Measurements from ENCODE around the gene TRMT2A.

TRMT2A gene

DNA sequence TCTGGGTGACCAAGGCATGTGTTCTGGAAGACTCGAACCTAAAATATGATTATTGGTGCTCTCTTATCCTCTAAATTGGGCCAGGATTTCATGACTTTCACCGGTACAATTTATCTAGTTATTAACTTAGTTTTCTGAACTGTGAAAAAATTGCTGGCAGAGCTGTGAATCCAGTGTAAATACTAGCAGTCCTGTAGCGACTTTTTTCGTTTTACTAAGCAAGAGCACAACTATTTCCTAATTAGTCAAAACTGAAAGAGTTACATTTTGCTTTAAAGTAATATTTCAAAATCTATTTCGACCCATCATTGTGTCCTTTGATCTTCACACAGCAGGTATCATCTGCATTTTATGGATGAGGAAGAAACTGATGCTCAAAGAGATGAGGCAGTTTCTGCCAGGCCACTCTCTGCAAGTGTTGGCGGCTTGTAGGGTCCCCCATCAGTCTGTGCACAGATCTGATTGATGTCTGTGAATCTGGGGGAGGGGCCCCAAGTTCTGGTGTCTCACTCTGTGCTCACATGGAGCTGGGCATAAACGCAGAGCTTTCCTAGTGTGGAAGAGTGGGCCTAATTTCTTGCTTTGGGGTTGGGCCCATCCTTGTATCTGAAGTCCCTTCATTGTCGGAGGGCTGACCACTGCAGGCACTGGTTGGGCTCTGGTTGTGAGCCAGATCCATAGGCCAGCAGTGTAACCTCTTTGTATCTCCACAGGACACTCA lies 1.4 kb upstream of the TRMT2A start:
- Mint-ChIP-seq H3K4me1 (peaks cover 80% of the 10 kb centered on the region), H3K27ac (peak overlapping the region; percentile 98), H3K4me3 (peak overlapping the region; percentile 88), H3K9me3 (no peaks in the 10 kb centered on the region), H3K36me3 (peaks cover 42% of the 10 kb centered on the region), H3K27me3 (no peaks in the 10 kb centered on the region)
- no peak for ATAC-seq

DNA sequence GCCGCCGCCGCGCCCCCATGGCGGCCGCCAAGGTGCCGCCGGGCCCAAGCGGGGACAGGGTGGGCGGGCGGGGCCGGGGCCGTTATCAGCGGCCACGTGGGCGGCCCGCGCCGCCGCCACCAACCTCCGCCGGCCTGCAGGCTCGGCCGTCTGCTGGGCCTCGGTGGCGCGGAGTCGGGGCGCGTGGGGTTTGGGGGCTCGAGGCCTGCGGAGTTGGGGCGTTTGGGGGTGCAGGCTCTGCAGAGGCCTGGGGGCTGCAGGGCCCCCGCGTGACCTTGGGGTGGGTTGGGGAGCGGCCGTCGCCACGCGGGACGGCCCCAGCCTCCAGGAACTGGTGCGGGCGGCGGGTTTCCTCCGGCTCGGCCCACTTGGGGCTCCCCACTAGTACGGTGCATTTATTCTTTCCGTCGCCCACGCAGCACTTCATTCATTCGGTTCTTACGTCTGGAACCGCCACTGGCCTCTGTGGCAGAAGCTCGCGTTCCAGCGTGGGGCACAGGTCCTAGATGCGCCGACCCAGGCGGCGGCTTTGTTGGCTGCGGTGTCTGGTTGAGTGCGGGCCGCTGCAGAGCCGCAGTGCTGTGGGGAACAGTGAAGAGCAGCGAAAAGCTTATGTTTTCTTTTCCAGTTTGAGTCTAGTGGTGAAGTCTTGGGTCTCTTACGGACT lies 740 bp upstream of the TRMT2A start:
- Mint-ChIP-seq H3K27me3 (no peaks in the 10 kb centered on the region), H3K36me3 (peaks cover 37% of the 10 kb centered on the region), H3K27ac (peak overlapping the region; percentile 98), H3K4me1 (peaks cover 75% of the 10 kb centered on the region), H3K9me3 (no peaks in the 10 kb centered on the region), H3K4me3 (peak overlapping the region; percentile 93)
- ATAC-seq = peak; percentile 55

DNA sequence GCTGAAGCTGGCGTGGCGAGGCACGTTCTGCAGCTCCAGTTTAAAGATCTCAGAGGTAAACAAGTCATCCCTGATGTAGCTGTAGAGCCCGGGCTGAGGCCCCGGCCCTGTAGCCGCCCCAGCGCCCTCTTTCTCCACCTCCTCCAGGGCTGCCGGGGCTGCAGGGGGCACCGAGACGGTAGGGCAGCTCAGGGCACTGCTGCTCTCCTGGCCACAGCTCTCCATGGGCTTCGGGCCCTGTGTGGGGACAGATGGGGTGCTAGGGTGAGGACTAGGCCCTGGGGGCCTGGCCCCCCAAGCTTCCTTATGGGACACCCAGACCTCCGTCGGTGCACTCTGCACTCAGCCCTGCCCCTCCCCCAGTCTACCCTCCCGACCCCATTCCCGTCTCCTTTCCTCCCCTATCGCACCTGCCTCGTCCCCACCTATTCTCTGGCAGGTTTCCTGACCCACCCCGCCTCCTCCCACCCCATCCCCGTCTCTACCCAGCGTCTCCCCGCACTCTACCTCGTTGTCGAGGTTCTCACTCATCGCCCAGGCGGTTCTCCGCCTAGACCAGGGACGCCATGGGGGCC lies 563 bp downstream of the TRMT2A start:
- Mint-ChIP-seq H3K36me3 (peaks cover 30% of the 10 kb centered on the region), H3K4me1 (peaks cover 74% of the 10 kb centered on the region), H3K27ac (peak overlapping the region; percentile 98), H3K27me3 (no peaks in the 10 kb centered on the region), H3K9me3 (no peaks in the 10 kb centered on the region), H3K4me3 (peak overlapping the region; percentile 93)
- no peak for ATAC-seq

DNA sequence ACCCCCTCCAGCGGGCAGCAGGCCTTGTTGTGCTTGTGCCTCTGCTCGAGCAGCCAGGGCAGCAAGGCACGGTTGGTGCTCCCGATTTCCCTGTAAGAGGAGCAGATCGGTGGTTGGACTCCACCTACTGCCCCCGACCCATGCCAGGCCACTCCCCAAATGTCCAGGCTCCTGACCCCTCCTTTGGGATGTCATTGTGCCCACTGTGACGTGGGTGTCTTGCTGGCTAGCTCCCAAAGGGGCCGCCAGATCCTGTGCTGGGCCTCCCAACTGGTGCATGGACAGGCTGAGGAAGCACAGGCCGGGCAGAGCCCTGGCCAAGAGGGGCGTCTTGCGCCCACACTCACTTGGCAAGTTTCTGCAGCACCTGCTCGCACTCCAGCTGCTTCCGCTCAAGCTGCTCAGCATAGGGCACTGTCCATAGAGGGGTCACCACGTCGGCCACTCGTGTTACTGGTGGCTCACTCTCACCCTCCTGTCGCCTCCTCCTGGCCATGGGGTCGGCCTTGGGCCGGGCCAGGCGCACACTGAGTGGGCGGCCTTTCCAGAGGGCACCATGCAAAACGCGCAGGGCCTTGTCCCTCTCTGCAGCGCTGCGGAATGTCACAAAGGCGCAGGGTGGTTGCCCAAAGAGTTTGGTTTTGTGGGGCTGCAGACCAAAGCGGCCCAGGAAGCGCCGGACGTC lies 1.2 kb downstream of the TRMT2A start, which contains the start of gene RANBP1:
RANBP1 (plus strand) TSS at position 414 of the 685 bp plus-strand sequence; CDS start at position 495, 81 bp downstream.
- H3K4me1 Mint-ChIP-seq = peaks cover 73% of the 10 kb centered on the region
- H3K9me3 Mint-ChIP-seq = no peaks in the 10 kb centered on the region
- H3K27ac Mint-ChIP-seq = peak within 1 kb of the TSS; percentile 98
- H3K36me3 Mint-ChIP-seq = peaks cover 30% of the 10 kb centered on the region
- H3K4me3 Mint-ChIP-seq = peak within 1 kb of the TSS; percentile 93
- no peaks in the 10 kb centered on the region for H3K27me3 Mint-ChIP-seq
- no peak for ATAC-seq

DNA sequence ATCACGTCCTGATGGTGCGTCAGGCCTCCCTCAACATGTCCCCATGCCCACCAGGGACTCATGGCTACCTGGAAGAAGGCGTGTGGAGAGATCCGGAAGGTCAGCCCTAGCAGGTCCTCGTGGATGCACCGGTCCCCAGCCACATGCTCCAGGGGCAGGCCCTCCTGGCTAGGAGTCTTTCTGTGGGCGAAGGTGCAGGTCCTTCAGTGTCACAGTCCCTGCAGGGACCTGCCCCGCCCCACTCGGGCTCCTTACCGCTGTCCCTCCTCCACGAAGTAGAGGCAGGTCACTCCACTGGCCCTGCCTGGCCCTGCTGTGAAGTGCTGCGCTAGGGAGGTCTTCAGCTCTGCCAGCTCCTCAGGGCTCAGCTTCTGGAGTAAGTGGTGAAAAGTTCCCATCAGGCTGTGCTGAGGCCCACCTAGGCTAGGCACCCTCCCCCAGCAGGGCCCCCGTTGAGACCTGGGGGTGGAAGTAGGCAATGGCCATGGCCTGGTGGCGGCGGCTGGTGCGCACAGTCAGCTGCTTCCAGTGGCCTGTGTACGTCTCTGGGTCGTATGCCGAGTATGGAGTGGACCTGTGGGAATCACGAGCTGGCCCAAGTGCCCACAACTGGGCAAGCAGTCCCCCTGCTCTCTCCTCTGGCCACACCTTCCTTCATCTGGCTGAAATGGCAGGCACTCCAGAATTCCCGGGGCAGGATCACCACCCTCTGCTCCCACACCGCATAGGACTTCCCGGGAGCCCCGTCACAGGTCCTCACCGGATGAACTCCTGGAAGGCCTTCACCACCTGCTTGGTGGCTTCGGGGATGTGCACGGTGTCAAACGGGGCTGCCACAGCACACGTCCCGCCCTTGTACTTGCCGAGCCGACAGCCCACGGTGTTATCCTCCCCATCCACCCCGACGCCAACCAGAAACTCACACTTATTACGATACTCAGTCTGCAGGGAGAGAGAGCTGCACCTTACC lies 2.2 kb downstream of the TRMT2A start:
- Mint-ChIP-seq H3K4me1 (peaks cover 65% of the 10 kb centered on the region), H3K9me3 (no peaks in the 10 kb centered on the region), H3K36me3 (peaks cover 35% of the 10 kb centered on the region), H3K4me3 (peak overlapping the region; percentile 64), H3K27ac (peak overlapping the region; percentile 76), H3K27me3 (no peaks in the 10 kb centered on the region)
- ATAC-seq = no peak

DNA sequence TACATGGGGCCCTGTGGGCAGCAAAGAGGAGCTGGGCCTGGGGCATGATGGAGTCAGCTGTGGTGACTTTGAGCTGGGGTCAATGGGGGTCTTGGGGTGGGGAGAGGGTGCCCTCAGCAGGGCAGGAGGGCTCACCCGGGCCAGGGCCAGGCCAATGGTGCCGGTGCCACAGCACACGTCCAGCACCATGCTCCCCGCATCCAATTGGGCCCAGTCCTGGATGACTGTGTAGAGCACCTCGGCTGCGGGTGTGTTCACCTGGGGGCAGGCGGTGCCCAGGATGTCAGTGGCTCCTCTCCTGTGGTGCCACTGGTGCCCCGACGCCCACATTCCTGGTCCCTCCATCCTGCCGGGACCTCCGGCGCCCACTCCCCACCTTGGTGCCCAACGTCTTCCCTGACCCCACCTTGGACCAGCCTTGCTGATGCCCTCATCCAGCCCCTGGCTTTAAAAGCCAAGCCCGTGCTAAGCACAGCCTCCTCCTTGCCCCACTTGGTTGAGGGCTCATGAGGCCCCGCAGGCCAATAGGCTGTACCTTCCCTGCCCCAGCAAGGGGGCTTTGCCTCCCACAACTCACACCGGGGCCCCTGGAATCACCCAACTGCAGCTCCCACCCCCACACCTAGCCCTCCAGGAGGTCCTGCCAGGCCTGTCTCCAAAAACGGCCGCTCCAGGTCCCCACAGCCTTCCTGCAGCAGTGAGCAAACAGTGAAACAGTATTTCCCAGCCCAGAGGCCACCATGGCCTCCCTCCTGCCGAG lies 3.3 kb downstream of the TRMT2A start:
- ATAC-seq = no peak
- Mint-ChIP-seq H3K27ac (peak overlapping the region; percentile 76), H3K4me3 (no peak overlapping the region), H3K36me3 (peaks cover 34% of the 10 kb centered on the region), H3K4me1 (peaks cover 54% of the 10 kb centered on the region), H3K27me3 (no peaks in the 10 kb centered on the region), H3K9me3 (no peaks in the 10 kb centered on the region)

DNA sequence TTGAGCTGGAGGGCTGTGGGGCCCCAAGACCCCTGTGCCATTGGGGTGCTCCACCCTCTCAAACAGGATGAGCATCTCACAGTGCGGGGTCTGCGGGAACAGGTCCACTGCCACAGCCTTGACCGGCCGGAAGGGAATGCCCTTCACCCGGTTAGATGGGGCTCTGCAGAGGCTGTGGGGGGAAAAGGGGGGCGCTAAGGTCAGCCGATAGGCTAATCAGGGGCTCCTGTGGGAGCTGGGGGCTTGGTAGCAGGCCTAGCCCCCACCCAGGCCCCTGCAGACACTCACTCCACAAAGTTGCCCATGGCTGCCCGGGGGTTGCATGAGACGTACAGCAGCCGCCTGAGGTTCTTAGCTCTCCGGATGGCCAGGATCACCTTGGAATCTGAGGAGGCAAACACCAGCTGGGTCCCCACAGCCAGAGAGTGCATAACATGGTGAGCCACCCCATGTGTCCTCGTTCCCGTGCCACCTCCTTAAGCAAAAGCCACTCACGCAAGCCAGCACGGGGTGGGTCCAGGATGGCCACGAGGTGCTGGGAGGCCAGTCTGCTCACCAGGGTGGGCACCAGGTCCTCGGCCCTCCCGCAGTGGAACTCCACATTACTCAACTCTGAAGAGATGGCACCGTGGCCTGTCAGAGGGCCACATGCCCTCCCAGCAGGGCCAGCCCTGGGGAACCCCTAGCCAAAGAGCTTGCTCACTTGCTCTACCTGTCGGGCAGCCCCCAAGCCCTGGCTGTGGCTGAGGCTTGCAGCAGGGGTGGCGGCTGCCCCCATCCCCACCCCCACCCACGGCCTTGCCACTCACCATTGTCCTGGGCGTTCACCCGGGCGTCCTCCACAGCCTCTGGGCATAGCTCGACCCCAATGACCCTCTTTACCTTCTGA lies 4.2 kb downstream of the TRMT2A start:
- H3K36me3 Mint-ChIP-seq = peaks cover 37% of the 10 kb centered on the region
- H3K9me3 Mint-ChIP-seq = no peaks in the 10 kb centered on the region
- H3K27ac Mint-ChIP-seq = peak overlapping the region; percentile 94
- H3K4me1 Mint-ChIP-seq = peaks cover 51% of the 10 kb centered on the region
- no peaks in the 10 kb centered on the region for H3K27me3 Mint-ChIP-seq
- no peak for ATAC-seq
- H3K4me3 Mint-ChIP-seq = no peak overlapping the region

DNA sequence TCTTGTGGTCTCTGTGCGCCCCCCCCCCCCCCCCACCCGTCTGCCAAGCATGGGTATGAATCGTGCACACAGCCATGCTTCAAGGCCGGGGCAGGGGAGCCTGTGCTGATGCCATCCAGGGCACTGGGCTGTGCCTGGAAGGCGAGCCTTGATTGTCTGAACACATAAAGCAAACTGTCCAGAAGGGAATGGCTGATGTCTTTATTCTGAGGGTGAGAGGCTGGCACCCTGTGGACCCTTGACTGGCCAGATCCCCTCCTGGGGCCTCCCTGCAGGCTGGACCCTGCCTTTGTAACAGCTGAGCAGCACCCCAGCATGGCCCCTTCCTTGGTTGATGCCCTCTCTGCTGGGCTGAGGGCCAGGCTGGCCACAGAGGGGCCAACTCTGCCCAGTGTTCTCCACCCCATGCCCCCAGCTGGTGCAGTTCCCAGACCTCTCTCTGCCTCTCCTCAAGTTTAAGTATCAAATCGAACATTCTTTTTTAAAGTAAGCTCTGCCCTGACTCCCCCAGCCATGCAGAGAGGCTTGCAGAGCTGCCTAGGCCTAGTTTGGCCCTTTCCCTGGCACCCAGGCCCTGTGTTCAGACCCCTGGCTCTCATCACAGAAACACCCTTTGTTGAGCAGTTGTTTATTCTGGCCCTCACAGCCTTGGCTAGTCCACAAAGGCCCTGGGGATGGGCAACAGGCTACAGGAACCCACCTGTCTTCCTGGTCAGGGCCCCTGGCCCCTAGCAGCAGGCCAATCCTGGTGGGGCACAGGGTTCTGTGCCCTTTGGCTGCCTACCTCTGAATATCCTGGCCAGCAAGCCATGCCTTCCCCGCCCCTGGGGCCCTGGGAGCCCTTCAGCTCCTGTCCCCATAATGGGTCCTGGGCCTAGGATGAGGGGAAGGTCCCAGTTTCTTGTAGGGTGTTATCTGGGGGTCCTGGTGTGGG lies 5.1 kb downstream of the TRMT2A start:
- no peaks in the 10 kb centered on the region for H3K9me3 Mint-ChIP-seq
- no peak overlapping the region for H3K4me3 Mint-ChIP-seq
- H3K36me3 Mint-ChIP-seq = peaks cover 45% of the 10 kb centered on the region
- no peak for ATAC-seq
- H3K27me3 Mint-ChIP-seq = no peaks in the 10 kb centered on the region
- H3K27ac Mint-ChIP-seq = peak overlapping the region; percentile 94
- H3K4me1 Mint-ChIP-seq = peaks cover 50% of the 10 kb centered on the region

DNA sequence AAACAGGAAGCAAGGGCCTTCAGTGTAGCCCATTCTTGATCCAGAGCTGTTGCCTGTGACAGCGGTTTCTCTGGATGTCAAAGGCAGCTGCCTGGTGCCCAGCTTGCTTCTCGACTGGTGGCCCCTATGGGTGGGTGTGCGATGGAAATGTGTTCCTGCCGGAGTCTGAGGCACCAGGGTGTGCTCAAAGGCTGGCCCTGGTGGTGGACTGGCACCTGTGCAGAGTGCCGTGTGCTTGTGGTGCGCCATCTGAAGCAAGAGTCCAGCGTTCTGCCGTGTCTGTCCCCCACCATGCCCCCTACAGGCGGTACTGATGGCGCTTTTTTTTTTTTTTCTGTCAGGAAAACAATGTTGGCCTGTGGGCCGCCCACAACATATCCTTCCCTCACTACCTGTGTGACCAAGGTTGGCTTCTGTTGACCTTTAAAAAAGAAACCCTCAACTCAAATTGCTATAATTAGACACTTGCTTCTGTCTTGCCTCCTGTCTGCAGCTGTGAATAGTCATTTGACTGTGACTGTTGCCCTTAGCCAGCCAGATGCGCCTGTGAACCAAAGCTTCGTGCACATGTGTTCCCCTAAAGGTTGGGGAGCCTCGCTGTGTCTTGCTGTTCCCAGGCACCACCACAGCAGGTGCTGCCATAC lies 5.9 kb downstream of the TRMT2A start:
- Mint-ChIP-seq H3K4me3 (peak overlapping the region; percentile 9), H3K9me3 (no peaks in the 10 kb centered on the region), H3K27me3 (no peaks in the 10 kb centered on the region), H3K4me1 (peaks cover 42% of the 10 kb centered on the region), H3K36me3 (peaks cover 44% of the 10 kb centered on the region), H3K27ac (peak overlapping the region; percentile 94)
- ATAC-seq = peak; percentile 84

DNA sequence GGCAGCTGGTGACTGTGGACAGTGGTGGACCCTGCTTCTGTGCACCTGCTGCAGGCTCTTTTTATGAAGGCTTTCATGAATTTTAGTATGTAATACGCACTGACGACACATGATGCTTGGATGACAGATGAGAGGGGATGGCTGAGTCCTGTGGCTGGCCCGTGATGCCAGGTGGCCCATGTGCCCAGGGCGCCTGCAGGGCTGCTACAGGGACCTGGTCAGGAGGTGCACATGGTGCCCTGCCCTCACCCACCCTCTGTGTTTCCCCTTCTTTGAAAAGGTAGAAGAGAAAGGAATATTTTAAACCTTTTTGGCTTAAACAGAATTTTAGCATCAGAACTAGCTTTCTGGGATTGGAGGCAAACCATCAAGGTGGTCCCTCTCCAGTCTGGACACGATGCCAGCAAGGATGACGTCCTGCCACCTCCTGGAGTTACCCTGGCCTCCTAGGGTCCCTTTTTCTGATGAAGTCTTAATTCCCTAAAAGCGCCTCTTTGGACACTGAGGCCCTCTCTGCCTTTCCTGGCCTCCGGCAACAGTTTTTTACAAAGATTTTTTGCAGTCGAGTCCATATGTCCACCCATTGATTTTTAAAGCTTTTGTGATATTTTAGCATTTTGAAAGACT lies 6.6 kb downstream of the TRMT2A start:
- H3K27ac Mint-ChIP-seq = peak overlapping the region; percentile 94
- no peak for ATAC-seq
- peaks cover 35% of the 10 kb centered on the region for H3K4me1 Mint-ChIP-seq
- peaks cover 43% of the 10 kb centered on the region for H3K36me3 Mint-ChIP-seq
- no peak overlapping the region for H3K4me3 Mint-ChIP-seq
- no peaks in the 10 kb centered on the region for H3K9me3 Mint-ChIP-seq
- H3K27me3 Mint-ChIP-seq = no peaks in the 10 kb centered on the region

DNA sequence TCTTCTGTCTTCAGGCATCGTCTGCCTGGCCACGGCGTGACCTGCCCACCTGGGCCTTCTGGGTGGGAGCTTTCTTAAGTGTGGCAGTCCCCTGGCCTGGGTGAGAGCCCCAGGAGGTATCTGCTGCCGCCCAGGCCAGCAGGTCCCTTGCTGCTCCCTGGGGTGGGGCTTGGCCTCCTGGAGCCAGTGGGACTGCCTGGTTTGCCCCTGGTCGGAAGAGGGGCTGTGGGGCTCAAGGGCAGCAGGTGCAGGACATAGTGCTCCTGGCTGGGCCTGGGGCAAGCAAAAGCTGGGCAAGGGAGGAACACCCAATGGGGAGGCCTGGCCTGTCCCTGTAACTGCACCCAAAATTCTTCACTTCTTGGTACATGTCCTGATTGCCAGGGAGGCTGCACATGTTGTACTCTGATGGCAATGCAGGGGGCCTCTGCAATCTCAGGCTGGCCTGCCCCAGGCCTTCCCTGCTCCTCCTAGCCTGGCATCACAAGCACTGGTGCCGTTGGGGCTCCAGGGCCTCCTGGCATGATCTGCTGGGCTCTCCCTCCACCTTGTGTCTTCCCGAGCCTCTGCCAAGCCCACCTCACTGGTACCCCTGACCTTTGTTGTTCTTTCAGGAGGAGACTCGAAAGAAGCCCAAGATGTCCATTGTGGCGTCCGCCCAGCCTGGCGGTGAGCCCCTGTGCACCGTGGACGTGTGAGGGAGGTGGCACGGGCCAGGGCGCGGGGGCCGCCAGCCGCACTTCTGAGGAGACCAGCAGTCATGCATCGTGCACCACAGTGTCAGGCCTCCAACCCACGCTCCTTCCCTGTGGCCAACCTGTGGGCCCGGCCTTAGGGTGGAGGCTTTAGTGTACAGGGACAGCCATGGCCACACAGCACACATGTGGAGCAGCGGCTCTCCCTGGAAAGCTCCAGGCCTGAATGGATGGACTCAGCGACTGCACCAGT lies 7.3 kb downstream of the TRMT2A start:
- Mint-ChIP-seq H3K36me3 (peaks cover 37% of the 10 kb centered on the region), H3K4me3 (no peak overlapping the region), H3K4me1 (peaks cover 29% of the 10 kb centered on the region), H3K9me3 (no peaks in the 10 kb centered on the region), H3K27ac (peak overlapping the region; percentile 65), H3K27me3 (no peaks in the 10 kb centered on the region)
- no peak for ATAC-seq

Data from stimulated activated memory B cell treated with anti-CD40 and anti-IgM and Interleukin-4, amounts not matched to agents 10 μg/mL and 1 μg/mL and 100 μg/mL, for 72 hours (primary cell).